RWPE1 (cell line): Measurements from ENCODE around the gene DNAH11.
A peak's percentile ranks its signal among the peaks of the same experiment; 100 is the strongest.

Source experiments
- CTCF ChIA-PET: fragments of 350-600 bp; sonication (Branson Sonifier 250); formaldehyde crosslinking; extraction: SDS; loops from one replicate; lab custom pipeline; 2021; lab: Yijun Ruan, JAX
- POLR2A ChIA-PET: fragments of 400-600 bp; formaldehyde crosslinking; extraction: SDS; loops from one replicate; lab custom pipeline; 2020; ENCODE audit warnings: antibody characterized with exemption; ENCODE audit not compliant: low non-redundant PET; lab: Yijun Ruan, JAX
- DNase-seq: peaks from one replicate; pipeline ENCODE4 v3.0.0; 2012; ENCODE audit warnings: low spot score
- H3K27ac ChIP-seq: fragments of 450-650 bp; 2 replicates; pipeline ENCODE4 v1.5.1; 2017
- TF ChIP-seq, protein P1 (sequence below): fragments of 450-650 bp; conservative IDR thresholded peaks from 2 replicates; pipeline ENCODE4 v1.5.1; 2017; ENCODE audit warnings: low read depth, mild to moderate bottlenecking

DNAH11 gene

GRCh38 chr7:21934808-21935207 lies 392.0 kb downstream of the DNAH11 start:
- POLR2A ChIA-PET = no interaction called here
- no peak overlapping the region for H3K27ac ChIP-seq
- CTCF ChIA-PET = no interaction called here
- DNase-seq = no peak
- TF ChIP-seq, protein P1, sequence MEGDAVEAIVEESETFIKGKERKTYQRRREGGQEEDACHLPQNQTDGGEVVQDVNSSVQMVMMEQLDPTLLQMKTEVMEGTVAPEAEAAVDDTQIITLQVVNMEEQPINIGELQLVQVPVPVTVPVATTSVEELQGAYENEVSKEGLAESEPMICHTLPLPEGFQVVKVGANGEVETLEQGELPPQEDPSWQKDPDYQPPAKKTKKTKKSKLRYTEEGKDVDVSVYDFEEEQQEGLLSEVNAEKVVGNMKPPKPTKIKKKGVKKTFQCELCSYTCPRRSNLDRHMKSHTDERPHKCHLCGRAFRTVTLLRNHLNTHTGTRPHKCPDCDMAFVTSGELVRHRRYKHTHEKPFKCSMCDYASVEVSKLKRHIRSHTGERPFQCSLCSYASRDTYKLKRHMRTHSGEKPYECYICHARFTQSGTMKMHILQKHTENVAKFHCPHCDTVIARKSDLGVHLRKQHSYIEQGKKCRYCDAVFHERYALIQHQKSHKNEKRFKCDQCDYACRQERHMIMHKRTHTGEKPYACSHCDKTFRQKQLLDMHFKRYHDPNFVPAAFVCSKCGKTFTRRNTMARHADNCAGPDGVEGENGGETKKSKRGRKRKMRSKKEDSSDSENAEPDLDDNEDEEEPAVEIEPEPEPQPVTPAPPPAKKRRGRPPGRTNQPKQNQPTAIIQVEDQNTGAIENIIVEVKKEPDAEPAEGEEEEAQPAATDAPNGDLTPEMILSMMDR = no peak

DNA sequence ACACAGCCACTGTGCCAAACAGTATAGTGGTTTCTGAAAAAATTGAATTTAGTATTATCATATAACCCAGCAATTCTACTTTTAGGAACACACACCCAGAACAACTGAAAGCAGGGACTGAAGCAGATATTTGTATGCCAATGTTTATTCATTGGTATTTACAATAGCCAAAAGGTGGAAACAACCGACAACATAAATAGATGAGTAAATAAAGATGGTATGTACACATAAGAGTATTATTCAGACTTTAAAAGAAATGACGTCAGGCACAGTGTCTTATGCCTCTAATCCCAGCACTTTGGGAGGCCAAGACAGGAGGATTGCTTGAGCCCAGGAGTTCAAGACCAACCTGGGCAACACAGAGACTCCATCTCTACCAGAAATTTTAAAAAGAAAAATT lies 395.6 kb downstream of the DNAH11 start:
- CTCF ChIA-PET = no interaction called here
- TF ChIP-seq, protein P1 = no peak
- H3K27ac ChIP-seq = no peak overlapping the region
- no peak for DNase-seq
- POLR2A ChIA-PET = no interaction called here

DNA sequence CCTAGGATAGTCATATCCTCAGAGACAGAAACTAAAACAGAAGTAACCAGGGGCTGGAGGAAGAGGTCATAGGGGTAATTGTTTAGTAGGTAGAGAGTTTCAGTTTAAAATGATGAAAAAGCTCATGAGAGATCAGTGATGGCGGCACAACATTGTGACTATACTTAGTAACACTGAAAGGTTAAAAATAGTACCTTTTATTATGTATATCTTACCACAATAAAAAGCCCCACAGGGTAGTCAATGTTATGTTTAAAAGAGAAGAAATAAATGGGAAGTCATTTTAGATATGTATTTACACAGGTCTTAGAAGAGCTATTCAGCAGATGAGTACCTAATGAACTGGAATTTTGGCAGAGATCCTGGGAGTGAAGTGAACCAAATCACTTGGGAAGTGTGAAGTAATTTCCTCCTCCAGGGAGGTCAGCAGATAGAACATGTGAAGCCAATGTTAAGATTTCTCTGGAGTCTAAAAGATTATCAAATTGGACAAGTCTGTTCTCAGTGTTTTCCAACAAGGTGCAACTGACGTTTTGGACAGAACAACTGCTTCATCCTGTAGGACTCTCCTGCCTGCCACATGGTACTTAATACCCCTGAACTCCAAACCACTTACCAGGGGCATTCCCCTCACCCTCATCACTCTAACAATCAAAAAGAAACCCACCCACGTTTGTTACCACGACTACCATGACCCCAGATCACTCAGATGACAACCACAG lies 396.5 kb downstream of the DNAH11 start:
- no peak for DNase-seq
- TF ChIP-seq, protein P1 = no peak
- no peak overlapping the region for H3K27ac ChIP-seq
- CTCF ChIA-PET = interaction anchor here (0.6 to 1.0 kb wide), 3 partner anchors 36 to 85 kb away, joined by 3 to 4 read pairs (median 3); no protein-coding TSS in a partner anchor
- POLR2A ChIA-PET = no interaction called here

- TF ChIP-seq, protein P1 = no peak
These were observed 397.1 kb downstream of the DNAH11 start for GRCh38 chr7:21939858-21940372.

DNA sequence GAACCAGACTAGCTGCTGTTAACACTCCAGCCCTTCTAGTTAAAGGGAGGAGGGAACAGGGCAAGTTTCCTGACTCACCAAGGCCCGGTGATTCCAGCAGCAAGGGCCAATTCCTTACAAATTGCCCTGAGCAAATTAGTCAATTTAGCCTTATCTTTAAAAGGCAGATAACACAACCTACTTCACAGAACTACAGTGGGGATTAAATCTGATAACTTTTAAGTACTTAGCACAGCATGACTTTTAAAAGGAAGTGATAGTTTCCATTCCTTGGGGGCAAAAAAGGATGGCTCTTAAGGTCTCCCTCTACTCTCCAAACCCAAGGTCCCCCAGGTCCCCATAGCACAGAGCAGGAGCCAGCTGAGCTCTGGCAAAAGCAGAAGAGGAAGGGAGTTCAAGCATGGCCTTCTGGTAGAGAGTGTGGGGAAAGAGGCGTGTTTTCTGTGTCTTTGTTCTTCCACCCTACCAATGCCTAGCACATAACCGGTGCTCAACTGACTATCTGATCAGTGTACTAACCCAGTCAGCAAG lies 398.8 kb downstream of the DNAH11 start:
- POLR2A ChIA-PET = no interaction called here
- no peak overlapping the region for H3K27ac ChIP-seq
- DNase-seq = peak; percentile 69
- CTCF ChIA-PET = interaction anchor here (0.5 to 0.8 kb wide), 2 partner anchors 53 to 1628 kb away, joined by 3 to 6 read pairs; no protein-coding TSS in a partner anchor
- TF ChIP-seq, protein P1 = no peak

More at GRCh38 chr7:21939858-21940372, 397.1 kb downstream of the DNAH11 start:
- H3K27ac ChIP-seq = no peak overlapping the region
- ChIA-PET CTCF (interaction anchor here (0.6 to 1.0 kb wide), 2 partner anchors 36 to 57 kb away, joined by 3 to 4 read pairs; no protein-coding TSS in a partner anchor), POLR2A (no interaction called here)
- DNase-seq = no peak

GRCh38 chr7:21942955-21943354 lies 400.1 kb downstream of the DNAH11 start:
- DNase-seq = no peak
- CTCF ChIA-PET = no interaction called here
- POLR2A ChIA-PET = no interaction called here
- TF ChIP-seq, protein P1 = no peak
- H3K27ac ChIP-seq = no peak overlapping the region
